ENCODE data around the gene QKI.
"Not testable (repeated sequence)": the region's sequence is repeated elsewhere in the genome, so short reads cannot be mapped to it uniquely, and the experiment has no call there.

Gene QKI

DNA sequence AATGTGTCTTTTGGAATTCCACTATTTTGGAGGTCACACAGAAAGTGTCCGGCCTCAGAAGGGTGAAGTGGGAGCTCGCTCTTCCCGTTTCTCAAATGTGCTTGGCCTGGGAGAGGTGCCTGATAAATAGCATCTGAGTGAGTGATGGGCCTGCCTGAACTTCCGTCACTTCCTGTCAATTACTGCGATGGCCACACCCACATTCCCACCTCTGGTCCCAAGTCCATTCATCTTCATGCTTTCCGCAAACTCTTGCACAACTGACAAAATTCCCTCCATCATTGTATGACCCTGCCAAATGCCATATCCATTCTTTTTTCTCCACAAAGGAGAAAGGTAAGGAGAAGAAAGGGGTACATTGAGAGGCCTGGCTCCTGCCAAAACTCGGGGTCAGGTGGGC lies 169.0 kb downstream of the QKI start:
- ATAC-seq (replicated peaks) (no peak), DNase-seq (no peak)
- peaks cover 0 to 9% of the 10 kb centered on the region in 2 donors for H3K4me1 Mint-ChIP-seq (ENCODE audit: low read depth in 2 of 2)
- no peak overlapping the region for H3K4me3 Mint-ChIP-seq
- peaks cover 14 to 16% of the 10 kb centered on the region in 2 donors for H3K27me3 Mint-ChIP-seq
- no peaks in the 10 kb centered on the region for H3K9me3 Mint-ChIP-seq
- H3K36me3 Mint-ChIP-seq (ENCODE audit: insufficient read depth) = no peaks in the 10 kb centered on the region
- H3K27ac Mint-ChIP-seq = no peak overlapping the region

DNA sequence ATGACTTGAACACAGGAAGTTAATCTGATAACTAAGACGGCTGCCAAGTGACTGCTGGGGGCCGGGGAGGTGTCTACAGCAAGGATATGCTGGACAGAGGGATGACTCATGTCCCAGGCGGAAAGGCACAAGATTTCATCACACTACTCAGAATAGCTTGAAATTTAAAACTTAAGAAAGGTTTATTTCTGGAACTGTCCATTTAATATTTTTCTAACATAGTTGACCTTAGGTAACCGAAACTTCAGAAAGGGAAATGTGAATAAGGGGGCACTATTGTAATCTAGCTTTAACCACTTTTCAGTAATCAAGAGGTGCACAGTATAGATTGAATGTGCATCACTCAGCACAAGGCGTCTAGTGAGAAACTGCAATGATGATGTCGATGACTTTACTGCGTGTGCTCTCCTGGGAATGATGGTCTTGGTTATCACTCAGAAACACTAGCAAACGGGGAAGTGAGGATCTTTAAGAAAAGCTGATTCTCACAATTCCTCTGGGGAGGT lies 171.5 kb downstream of the QKI start:
- DNase-seq = no peak

DNA sequence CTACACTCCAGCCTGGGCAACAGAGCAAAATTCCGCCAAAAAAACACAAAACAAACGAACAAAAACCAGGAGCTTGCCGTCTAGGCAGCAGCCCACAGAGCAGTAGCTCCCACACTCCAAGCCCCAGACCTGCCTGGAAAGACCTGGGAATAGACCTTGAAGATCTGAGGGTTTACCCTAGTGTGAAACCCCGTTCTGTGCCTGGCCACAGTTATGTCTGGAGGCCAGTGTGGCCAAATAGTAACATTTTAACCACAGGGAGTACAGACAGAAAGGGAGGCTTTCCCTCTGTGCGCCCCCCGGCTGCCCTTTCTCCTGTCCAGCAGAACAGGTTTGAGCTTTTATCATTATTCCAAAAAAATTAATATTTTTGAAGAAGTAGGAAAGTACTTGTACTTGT lies 172.4 kb downstream of the QKI start:
- H3K4me3 Mint-ChIP-seq = no peak overlapping the region
- H3K27me3 Mint-ChIP-seq = peaks cover 42 to 47% of the 10 kb centered on the region in 2 donors
- no peak overlapping the region for H3K27ac Mint-ChIP-seq
- peaks cover 0 to 4% of the 10 kb centered on the region in 2 donors for H3K4me1 Mint-ChIP-seq (ENCODE audit: low read depth in 2 of 2)
- ATAC-seq (replicated peaks) = no peak
- H3K9me3 Mint-ChIP-seq = peaks cover 1 to 14% of the 10 kb centered on the region in 2 donors
- DNase-seq = no peak
- no peaks in the 10 kb centered on the region for H3K36me3 Mint-ChIP-seq (ENCODE audit: insufficient read depth)

More for the DNA sequence above, 171.5 kb downstream of the QKI start:
- Mint-ChIP-seq H3K4me3 (no peak overlapping the region), H3K27ac (no peak overlapping the region), H3K36me3 (ENCODE audit: insufficient read depth) (no peaks in the 10 kb centered on the region), H3K27me3 (peaks cover 37 to 38% of the 10 kb centered on the region in 2 donors), H3K9me3 (peaks cover 0 to 9% of the 10 kb centered on the region in 2 donors), H3K4me1 (ENCODE audit: low read depth in 2 of 2) (peaks cover 0 to 4% of the 10 kb centered on the region in 2 donors)
- ATAC-seq (replicated peaks) = no peak

DNA sequence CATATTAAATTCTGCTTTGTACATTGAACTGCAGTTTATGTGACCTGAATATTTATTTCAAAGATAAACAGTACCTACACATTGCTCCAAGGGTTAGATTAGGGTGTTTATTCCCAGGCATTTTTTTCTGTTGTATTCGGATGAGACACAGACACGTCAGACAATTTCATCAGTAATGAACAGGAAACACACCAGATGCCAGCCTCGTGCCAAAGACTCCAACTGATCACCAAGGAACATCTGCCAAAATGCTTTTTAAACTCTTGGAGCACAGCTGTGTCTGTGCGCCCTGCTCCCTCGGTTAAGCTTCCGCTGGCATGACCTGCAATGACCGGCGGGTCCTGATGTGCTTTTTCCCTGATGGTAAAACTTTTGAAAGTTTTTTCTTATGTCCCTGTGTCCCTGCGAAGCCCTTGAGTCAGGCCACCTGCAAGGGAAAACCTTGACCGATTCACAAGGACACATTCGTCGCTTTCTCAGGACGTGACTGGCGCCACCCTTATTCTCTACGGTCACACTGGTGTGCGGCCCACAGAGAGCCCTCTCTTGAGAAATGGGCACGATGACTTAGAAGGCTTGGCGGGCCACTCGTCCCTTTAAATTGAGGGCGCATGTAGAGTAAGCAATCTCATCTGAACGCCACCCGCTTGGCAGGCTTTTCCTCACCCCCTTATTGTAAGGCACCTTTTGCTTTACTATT lies 173.9 kb downstream of the QKI start:
- DNase-seq (no peak), ATAC-seq (replicated peaks) (no peak)
- no peaks in the 10 kb centered on the region for H3K36me3 Mint-ChIP-seq (ENCODE audit: insufficient read depth)
- H3K27me3 Mint-ChIP-seq = peaks cover 47 to 54% of the 10 kb centered on the region in 2 donors
- no peak overlapping the region for H3K4me3 Mint-ChIP-seq
- peaks cover 9 to 18% of the 10 kb centered on the region in 2 donors for H3K9me3 Mint-ChIP-seq
- H3K27ac Mint-ChIP-seq = no peak overlapping the region
- H3K4me1 Mint-ChIP-seq (ENCODE audit: low read depth in 2 of 2) = peaks cover 0 to 4% of the 10 kb centered on the region in 2 donors

DNA sequence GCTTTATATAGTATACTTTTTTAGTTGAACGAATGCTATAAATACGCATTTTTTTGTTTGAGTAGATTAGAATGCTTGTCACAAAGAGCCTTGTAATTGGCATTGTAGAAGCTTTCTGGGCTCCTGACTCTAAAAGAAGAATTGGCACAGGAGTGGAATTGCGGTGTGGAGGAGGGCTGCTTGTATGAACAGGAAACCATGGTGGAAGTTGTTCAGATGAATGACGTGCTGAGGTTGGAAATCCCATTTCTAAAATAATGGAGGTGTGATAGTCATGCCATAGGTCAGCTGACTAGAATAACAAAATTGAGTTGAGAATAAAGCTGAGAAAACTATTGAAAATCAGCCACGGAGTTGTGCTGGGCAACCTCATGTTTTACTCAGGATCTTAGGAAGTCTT lies 174.9 kb downstream of the QKI start:
- Mint-ChIP-seq H3K4me3 (no peak overlapping the region), H3K36me3 (ENCODE audit: insufficient read depth) (no peaks in the 10 kb centered on the region), H3K27me3 (peaks cover 42 to 54% of the 10 kb centered on the region in 2 donors), H3K27ac (no peak overlapping the region), H3K9me3 (peaks cover 9 to 18% of the 10 kb centered on the region in 2 donors), H3K4me1 (ENCODE audit: low read depth in 2 of 2) (peaks cover 0 to 4% of the 10 kb centered on the region in 2 donors)
- ATAC-seq (replicated peaks) (no peak), DNase-seq (no peak)

DNA sequence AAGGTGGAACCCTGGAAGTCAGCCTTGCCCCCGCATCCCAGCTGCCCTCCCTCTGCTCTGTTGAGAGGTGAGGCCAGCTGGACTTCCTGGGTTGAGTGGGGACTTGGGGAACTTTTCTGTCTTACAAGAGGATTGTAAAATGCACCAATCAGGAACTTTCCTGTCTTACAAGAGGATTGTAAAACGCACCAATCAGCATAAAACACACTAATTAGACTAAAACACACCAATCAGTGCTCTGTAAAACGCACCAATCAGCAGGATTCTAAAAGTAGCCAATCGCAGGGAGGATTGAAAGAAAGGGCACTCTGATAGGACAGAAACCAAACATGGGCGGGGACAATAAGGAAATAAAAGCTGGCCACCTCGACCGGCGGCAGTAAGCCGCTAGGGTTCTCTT lies 175.6 kb downstream of the QKI start:
- Mint-ChIP-seq H3K27me3 (peaks cover 42 to 54% of the 10 kb centered on the region in 2 donors), H3K9me3 (peaks cover 9 to 18% of the 10 kb centered on the region in 2 donors)
- not testable (repeated sequence) for H3K4me1 Mint-ChIP-seq (ENCODE audit: low read depth in 2 of 2); H3K27ac Mint-ChIP-seq; H3K4me3 Mint-ChIP-seq; DNase-seq; H3K36me3 Mint-ChIP-seq (ENCODE audit: insufficient read depth); ATAC-seq (replicated peaks)

DNA sequence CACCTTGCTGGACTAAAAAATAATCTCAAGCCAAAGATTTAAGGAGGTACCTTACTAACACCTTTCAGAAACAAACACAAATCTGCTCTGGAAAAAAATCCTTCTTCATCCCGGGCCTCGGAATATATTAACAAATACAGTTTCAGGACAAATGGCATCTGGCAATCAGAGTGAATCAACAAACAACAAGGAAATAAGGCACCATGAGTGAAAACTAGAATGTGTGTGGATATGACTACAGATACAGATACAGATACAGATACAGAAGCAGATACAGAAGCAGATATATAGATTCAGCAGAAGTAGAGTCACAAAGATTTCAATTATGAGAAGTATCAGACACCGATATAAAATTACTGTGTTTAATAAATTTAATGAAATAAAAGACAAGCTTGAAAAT lies 178.4 kb downstream of the QKI start:
- ATAC-seq (replicated peaks) (no peak), DNase-seq (no peak)
- Mint-ChIP-seq H3K4me3 (no peak overlapping the region), H3K27me3 (peaks cover 31 to 40% of the 10 kb centered on the region in 2 donors), H3K9me3 (peaks cover 9 to 18% of the 10 kb centered on the region in 2 donors), H3K36me3 (ENCODE audit: insufficient read depth) (no peaks in the 10 kb centered on the region), H3K27ac (no peak overlapping the region), H3K4me1 (ENCODE audit: low read depth in 2 of 2) (no peaks in the 10 kb centered on the region)

DNA sequence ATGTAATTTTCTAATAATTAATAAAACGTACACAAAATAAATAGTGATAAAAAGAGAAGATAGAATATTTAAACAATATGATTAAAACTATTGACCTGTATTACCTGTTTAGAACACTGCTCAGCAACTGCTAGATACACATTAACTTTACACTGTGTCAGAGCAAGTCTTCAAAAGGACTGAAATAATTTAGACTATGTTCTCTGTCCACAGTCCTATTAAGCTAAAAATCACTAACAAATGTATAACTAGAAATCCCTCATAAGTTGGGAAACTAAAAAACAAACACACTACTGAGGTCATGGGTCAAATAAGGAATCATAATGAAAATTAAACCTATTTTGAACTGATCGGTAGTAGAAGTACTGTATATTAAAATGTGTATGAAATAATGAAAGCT lies 181.7 kb downstream of the QKI start:
- Mint-ChIP-seq H3K9me3 (peaks cover 7 to 9% of the 10 kb centered on the region in 2 donors), H3K4me1 (ENCODE audit: low read depth in 2 of 2) (no peaks in the 10 kb centered on the region), H3K27me3 (peaks cover 8 to 14% of the 10 kb centered on the region in 2 donors), H3K36me3 (ENCODE audit: insufficient read depth) (no peaks in the 10 kb centered on the region), H3K4me3 (no peak overlapping the region), H3K27ac (no peak overlapping the region)
- DNase-seq (no peak), ATAC-seq (replicated peaks) (no peak)

DNA sequence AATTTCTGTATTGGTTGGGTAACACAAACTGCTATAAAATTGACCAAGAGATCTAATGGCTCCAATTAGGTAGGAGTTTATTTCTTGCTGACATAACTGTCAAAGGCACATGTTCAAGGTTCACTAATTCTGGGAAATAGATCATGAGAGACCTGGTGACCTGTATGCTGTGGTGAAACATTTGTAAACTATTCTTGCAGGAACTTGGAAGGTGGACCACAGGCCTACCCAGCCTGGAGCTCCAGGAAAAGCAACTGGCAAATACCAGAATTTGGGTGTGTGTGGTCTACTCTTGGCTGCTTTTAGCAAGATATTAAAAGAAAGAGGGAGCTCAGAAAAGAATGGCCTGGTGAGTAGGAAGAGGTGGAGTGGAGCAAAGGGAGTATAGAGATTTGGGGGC lies 184.6 kb downstream of the QKI start:
- ATAC-seq (replicated peaks) = no peak
- Mint-ChIP-seq H3K36me3 (ENCODE audit: insufficient read depth) (no peaks in the 10 kb centered on the region), H3K4me1 (ENCODE audit: low read depth in 2 of 2) (no peaks in the 10 kb centered on the region)

DNA sequence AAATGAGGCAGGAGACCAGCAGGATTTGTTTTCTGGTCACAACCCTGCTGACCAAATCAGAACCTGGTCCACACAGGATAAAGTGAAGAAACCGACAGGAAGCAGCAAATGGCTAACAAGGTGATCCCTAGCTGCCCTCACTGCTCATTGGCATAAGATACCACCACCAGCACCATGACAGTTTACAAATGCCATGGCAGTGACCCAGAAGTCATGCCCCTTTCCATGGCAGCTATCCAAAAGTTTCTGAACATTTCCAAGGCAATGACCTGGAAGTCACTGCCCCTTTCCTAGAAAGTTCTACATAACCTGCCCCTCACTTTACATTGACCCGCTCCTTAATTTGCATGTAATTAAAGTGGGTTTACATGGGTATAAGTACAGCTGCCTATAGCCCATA lies 185.2 kb downstream of the QKI start:
- peaks cover 0 to under 1% of the 10 kb centered on the region in 2 donors for H3K27me3 Mint-ChIP-seq
- DNase-seq (no peak), ATAC-seq (replicated peaks) (no peak)
- no peaks in the 10 kb centered on the region for H3K4me1 Mint-ChIP-seq (ENCODE audit: low read depth in 2 of 2)
- H3K27ac Mint-ChIP-seq = no peak overlapping the region
- H3K36me3 Mint-ChIP-seq (ENCODE audit: insufficient read depth) = no peaks in the 10 kb centered on the region
- no peaks in the 10 kb centered on the region for H3K9me3 Mint-ChIP-seq
- no peak overlapping the region for H3K4me3 Mint-ChIP-seq

More for the DNA sequence above, 184.6 kb downstream of the QKI start:
- DNase-seq = no peak
- H3K27ac Mint-ChIP-seq = no peak overlapping the region
- H3K9me3 Mint-ChIP-seq = no peaks in the 10 kb centered on the region
- H3K4me3 Mint-ChIP-seq = no peak overlapping the region
- H3K27me3 Mint-ChIP-seq = no peaks in the 10 kb centered on the region

DNA sequence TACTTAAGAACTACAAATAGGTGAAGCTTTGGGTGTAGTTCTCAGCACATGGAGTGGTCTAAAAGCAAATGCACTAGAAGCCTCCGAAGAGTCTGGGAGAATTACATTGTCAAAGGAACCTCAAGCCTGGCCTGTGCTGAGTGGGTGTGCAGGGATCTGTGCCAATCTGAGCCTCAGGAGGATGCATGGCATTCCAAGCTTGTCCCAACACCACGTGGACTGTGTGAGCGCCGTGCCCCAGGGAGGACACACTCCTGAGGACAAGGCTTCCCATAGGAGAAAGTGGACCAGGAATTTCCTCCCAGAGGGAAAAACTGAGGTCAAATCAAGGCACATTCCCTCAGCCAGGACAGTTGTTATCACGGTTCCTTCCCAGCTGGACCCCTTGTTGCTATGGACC lies 185.8 kb downstream of the QKI start:
- H3K9me3 Mint-ChIP-seq = no peaks in the 10 kb centered on the region
- H3K36me3 Mint-ChIP-seq (ENCODE audit: insufficient read depth) = no peaks in the 10 kb centered on the region
- H3K4me3 Mint-ChIP-seq = no peak overlapping the region
- H3K27me3 Mint-ChIP-seq = peaks cover 0 to 7% of the 10 kb centered on the region in 2 donors
- H3K4me1 Mint-ChIP-seq (ENCODE audit: low read depth in 2 of 2) = no peaks in the 10 kb centered on the region
- no peak overlapping the region for H3K27ac Mint-ChIP-seq
- ATAC-seq (replicated peaks) = no peak
- no peak for DNase-seq

DNA sequence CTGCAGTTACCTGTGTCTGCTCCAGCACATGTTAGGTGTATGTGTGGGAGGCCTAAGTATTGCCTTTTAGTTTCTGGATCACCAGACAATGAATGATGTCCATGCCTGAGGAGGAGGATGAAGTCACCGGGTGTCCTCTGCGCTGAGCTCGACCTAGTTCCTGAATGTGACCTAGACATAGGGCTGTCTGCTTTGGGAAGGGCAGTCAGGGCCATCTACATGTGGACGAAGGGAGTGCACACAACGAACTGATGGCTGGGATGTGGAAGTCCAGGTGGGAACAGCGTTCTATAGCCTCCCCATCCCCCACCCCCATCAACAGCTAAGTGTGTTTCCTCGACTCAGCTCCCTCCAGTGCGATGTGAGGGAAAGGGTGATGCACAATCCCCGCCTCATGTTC lies 186.3 kb downstream of the QKI start:
- H3K9me3 Mint-ChIP-seq = no peaks in the 10 kb centered on the region
- ATAC-seq (replicated peaks) (no peak), DNase-seq (no peak)
- peaks cover 0 to 12% of the 10 kb centered on the region in 2 donors for H3K27me3 Mint-ChIP-seq
- no peaks in the 10 kb centered on the region for H3K4me1 Mint-ChIP-seq (ENCODE audit: low read depth in 2 of 2)
- H3K27ac Mint-ChIP-seq = no peak overlapping the region
- H3K36me3 Mint-ChIP-seq (ENCODE audit: insufficient read depth) = no peaks in the 10 kb centered on the region
- H3K4me3 Mint-ChIP-seq = no peak overlapping the region

DNA sequence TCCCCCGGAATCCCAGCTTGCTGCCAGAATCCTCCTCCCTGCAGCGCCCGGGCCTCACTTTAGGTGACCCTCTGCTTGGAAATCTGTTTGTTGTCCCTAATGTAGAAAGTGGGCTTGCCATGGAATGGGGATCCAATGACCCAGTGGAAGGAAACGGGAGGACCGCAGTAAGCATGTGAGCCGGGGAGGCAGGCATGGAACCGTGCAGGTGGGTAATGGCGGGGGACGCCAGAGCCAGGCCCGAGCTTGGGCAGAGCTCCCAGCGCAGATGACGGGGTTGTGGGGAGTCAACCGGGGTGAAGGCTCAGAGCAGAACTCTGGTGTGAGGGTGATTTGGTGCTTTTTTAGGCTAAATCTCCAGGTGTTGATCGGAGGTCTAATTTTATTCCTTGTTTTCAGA lies 188.3 kb downstream of the QKI start:
- Mint-ChIP-seq H3K27me3 (peaks cover 0 to 21% of the 10 kb centered on the region in 2 donors), H3K27ac (no peak overlapping the region), H3K4me3 (no peak overlapping the region), H3K9me3 (no peaks in the 10 kb centered on the region), H3K4me1 (ENCODE audit: low read depth in 2 of 2) (no peaks in the 10 kb centered on the region), H3K36me3 (ENCODE audit: insufficient read depth) (no peaks in the 10 kb centered on the region)
- DNase-seq (no peak), ATAC-seq (replicated peaks) (no peak)

DNA sequence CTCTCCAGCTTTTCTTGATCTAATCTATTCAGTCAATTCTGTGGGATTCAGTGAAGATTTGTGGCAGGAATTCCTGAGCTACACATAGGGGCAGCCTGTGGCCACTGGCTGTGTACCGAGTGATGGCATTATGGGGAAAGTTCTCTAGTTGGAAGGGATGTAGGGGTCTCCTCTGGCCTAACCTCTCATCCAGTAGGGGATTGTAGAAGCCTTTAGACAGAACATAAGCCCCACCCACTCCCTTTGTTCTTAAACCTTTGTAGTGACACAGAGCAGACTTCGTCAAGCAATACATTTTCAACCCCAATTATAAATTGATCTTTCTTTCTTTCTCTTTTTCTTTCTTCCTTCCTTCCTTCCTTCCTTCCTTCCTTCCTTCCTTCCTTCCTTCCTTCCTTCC lies 188.9 kb downstream of the QKI start:
- no peak overlapping the region for H3K4me3 Mint-ChIP-seq
- no peaks in the 10 kb centered on the region for H3K9me3 Mint-ChIP-seq
- DNase-seq = no peak
- peaks cover 0 to 2% of the 10 kb centered on the region in 2 donors for H3K4me1 Mint-ChIP-seq (ENCODE audit: low read depth in 2 of 2)
- H3K36me3 Mint-ChIP-seq (ENCODE audit: insufficient read depth) = no peaks in the 10 kb centered on the region
- no peak for ATAC-seq (replicated peaks)
- H3K27ac Mint-ChIP-seq = no peak overlapping the region
- H3K27me3 Mint-ChIP-seq = peaks cover 0 to 21% of the 10 kb centered on the region in 2 donors

All from effector memory CD8-positive, alpha-beta T cell (primary cell).